Fibroblast of mammary gland (primary cell): ENCODE data around the gene WASHC4.

Source experiments
- DNase-seq: peaks from one replicate; pipeline ENCODE4 v3.0.0-alpha.2; 2010; ENCODE audit warnings: low read depth
- H3K4me3 ChIP-seq: 2 replicates; pipeline ENCODE4 v1.5.1; 2011; ENCODE audit warnings: low read depth, mild to moderate bottlenecking, low read length, moderate library complexity; ENCODE audit not compliant: control insufficient read depth
- CTCF ChIP-seq: conservative IDR thresholded peaks from 2 replicates; pipeline ENCODE4 v1.5.1; 2011; ENCODE audit warnings: low read depth, low read length, inconsistent platforms; ENCODE audit not compliant: control insufficient read depth, insufficient read depth

Gene WASHC4

GRCh38 chr12:105104762-105105161 lies 2.8 kb upstream of the WASHC4 start:
- H3K4me3 ChIP-seq = no peak overlapping the region
- TF ChIP-seq CTCF = no peak
- no peak for DNase-seq

GRCh38 chr12:105106621-105107020 lies 910 bp upstream of the WASHC4 start:
- TF ChIP-seq CTCF = no peak
- no peak for DNase-seq
- H3K4me3 ChIP-seq = peak overlapping the region; percentile 73

- H3K4me3 ChIP-seq = peak overlapping the region; percentile 73
- no peak for TF ChIP-seq CTCF
- peak; percentile 57 for DNase-seq
These were observed 399 bp upstream of the WASHC4 start for GRCh38 chr12:105107171-105107493.

- peak overlapping the region; percentile 73 for H3K4me3 ChIP-seq
- peak; percentile 27 for DNase-seq
- no peak for TF ChIP-seq CTCF
These were observed 2.1 kb downstream of the WASHC4 start for GRCh38 chr12:105109465-105110212.

- H3K4me3 ChIP-seq = no peak overlapping the region
- TF ChIP-seq CTCF = no peak
- no peak for DNase-seq
These were observed 3.3 kb downstream of the WASHC4 start for GRCh38 chr12:105110851-105111250.

GRCh38 chr12:105113094-105113493 lies 5.6 kb downstream of the WASHC4 start:
- no peak overlapping the region for H3K4me3 ChIP-seq
- no peak for DNase-seq
- no peak for TF ChIP-seq CTCF

GRCh38 chr12:105116969-105117368 lies 9.4 kb downstream of the WASHC4 start:
- DNase-seq = no peak
- TF ChIP-seq CTCF = no peak
- no peak overlapping the region for H3K4me3 ChIP-seq
